ENCODE measurements around the gene CLEC4E.
A peak's percentile ranks its signal among the peaks of the same experiment; 100 is the strongest.
"Not testable (repeated sequence)": the region's sequence is repeated elsewhere in the genome, so short reads cannot be mapped to it uniquely, and the experiment has no call there.

The CLEC4E gene

DNA sequence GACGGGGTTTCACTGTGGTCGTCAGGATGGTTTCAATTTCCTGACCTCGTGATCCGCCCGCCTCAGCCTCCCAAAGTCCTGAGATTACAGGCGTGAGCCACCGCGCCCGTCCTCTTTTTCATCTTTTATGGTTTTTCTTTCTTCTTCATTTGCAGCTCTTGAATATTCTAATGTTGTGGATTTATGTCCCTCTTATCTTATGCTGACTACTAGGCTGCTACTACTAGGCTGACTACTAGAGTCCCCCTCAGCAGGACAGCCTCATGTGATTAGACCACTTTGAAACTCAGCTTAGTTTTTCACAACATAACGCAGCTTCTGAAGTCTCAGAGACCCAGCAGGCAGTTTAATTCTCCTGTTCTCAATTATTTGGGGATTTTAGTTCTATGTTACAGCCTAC lies 857 bp upstream of the CLEC4E start:
- no peak for DNase-seq (ENCODE audit: low read depth in 2 of 2)

GRCh38 chr12:8537820-8538219 lies 2.9 kb downstream of the CLEC4E start:
- not testable (repeated sequence) for DNase-seq (ENCODE audit: low read depth in 2 of 2)

GRCh38 chr12:8532045-8532444 lies 8.7 kb downstream of the CLEC4E start:
- DNase-seq (ENCODE audit: low read depth in 2 of 2): no peak

DNA sequence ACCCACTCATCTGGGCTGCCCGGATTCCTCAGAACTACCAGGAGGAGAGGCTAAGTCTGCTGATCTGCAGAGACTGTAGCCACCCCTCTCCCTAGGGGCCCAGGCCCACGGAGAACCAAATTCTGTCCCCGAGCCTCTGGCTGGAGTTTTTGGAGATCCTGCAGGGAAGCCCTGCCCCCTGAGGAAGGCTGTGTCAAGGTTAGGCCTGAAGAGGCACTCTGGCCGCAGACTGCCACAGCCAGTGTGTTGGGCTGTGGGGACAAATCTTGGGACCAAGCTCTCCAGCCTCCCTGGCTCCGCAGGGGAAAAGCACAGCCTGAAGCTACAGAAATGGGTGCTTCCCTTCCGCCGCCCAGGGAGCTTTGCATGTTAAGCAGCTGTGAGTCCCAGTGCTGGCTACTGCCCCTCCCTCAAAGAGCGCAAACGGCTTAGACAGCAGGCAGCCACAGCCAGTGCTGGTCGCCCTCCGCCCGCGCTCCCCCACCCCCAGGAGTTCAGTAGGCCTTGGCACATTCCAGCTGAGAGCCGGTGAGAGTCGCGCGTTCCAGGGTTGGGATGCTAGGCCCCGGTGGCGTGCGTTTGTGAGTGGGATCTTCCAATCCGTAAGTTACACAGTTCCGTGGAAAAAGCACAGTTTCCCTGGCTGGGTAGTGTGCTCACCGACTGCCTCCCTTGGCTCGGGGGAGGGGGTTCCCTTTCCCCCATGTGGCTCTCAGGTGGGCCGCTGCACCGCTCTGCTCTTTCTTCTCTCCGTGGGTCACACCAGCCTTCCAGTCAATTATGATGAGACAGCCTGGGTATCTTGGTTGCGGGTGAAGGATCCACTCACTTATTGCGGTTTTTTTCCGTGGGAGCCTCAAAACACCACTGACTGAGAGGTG lies 13.2 kb downstream of the CLEC4E start:
- no peak for DNase-seq (ENCODE audit: low read depth in 2 of 2)

DNA sequence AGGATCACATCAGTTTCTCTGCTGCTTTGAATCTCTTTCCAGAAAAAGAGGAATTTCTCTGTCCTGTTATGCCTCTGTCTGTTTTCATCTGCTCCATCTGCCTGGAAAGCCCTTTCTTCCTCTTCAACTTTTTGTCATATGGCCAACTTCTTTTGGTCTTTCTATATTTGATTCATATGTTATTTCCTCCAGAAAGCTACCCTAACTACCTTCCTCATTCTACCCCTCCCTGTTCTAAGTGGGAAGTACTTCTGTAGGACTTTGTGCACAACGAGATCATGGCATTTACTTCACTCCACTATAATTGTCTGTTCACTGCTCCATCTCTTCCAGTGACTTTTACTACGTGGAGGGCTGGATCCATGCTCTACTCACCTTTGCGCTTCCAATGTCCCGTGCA lies 21.5 kb downstream of the CLEC4E start:
- DNase-seq (ENCODE audit: low read depth in 2 of 2): no peak

DNA sequence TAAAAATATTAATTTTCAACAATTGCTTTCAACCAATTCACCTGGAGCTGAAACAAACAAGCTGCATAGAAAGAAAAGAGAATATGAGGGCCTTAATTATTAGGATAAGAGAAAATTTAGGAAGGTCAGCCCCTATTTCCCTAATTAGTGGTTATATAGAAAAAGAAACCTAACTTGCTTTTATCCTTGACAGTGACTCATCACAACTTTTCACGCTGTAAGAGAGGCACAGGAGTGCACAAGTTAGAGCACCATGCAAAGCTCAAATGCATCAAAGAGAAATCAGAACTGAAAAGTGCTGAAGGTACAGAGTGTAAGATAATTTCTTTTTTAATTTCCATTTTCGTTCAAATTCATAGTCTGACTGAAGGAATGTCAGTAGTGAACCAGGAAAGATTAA lies 22.7 kb downstream of the CLEC4E start:
- DNase-seq (ENCODE audit: low read depth in 2 of 2): no peak

GRCh38 chr12:8513256-8513655 lies 27.4 kb downstream of the CLEC4E start, which contains the start of gene CLEC4D:
Gene CLEC4D (plus strand): TSS chr12:8513503. CDS start chr12:8513733, 230 bp downstream.
- DNase-seq (ENCODE audit: low read depth in 2 of 2): no peak

- no peak for DNase-seq (ENCODE audit: low read depth in 2 of 2)
Observed at GRCh38 chr12:8508910-8509841, 31.5 kb downstream of the CLEC4E start.

DNA sequence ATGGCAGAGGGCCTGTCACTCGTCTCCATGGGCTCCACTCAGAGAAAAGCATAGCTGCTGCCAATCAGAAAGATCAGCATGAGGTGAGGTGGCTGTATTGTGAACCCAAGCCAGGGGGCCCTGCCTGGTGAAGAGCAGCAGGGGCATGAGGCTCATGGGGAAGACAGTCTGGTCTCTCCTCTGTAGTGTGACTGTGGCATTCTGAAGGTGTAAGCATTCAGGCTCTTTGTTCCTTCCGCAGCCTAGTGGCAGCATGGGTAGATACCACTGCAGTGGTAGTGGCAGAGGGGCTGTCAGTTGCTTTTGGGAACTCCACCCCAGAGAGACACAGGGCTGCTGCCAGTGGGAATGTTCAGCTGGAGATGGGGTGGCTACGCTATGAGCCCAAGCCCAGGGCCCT lies 32.5 kb downstream of the CLEC4E start:
- DNase-seq (ENCODE audit: low read depth in 2 of 2): no peak

DNA sequence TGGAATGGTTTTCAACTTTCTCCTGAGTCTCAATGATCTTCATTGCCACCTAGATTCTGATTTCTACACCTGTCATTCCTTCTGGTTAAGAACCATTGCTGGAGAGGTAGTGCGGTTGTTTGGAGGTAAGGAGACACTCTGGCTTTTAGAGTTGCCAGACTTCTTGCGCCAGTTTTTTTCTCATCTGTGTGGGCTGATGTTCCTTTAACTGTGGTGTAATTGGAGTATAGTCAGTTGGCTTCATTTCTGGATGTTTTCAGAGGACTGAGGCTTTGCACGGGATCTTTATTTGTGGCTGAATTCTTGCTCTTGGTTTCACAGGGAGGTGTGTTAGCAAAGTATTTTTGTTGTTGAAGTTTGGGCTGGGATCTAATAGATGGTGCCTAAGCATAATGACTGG lies 33.1 kb downstream of the CLEC4E start:
- DNase-seq (ENCODE audit: low read depth in 2 of 2): no peak

- no peak for DNase-seq (ENCODE audit: low read depth in 2 of 2)
Observed at GRCh38 chr12:8504351-8504750, 36.4 kb downstream of the CLEC4E start.

GRCh38 chr12:8501720-8502119 lies 39.0 kb downstream of the CLEC4E start:
- DNase-seq (ENCODE audit: low read depth in 2 of 2): no peak

- DNase-seq (ENCODE audit: low read depth in 2 of 2): no peak
Observed at GRCh38 chr12:8499616-8500015, 41.1 kb downstream of the CLEC4E start.

DNA sequence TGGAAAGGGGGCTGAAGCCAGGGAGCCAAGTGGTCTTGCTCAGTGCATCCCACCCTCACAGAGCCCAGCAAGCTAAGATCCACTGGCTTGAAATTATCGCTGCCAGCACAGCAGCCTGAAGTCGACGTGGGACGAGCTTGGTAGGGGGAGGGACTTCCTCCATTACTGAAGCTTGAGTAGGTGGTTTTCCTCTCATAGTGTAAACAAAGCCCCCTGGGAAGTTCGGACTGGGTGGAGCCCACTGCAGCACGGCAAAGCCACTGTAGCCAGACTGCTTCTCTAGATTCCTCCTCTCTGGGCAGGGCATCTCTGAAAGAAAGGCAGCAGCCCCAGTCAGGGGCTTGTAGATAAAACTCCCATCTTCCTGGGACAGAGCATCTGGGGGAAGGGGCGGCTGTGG lies 44.6 kb downstream of the CLEC4E start:
- not testable (repeated sequence) for DNase-seq (ENCODE audit: low read depth in 2 of 2)

DNA sequence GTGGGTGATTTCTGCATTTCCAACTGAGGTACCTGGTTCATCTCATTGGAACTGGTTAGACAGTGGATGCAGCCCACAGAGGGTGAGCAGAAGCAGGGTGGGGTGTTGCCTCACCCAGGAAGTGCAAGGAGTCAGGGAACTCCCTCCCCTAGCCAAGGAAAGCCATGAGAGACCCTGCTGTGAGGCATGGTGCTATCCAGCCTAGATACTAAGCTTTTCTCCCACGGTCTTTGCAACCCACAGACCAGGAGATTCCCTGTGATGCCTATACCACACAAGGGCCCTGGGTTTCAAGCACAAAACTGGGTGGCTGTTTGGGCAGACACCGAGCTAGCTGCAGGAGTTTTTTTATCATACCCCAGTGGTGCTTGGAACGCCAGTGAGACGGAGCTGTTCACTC lies 45.0 kb downstream of the CLEC4E start:
- DNase-seq (ENCODE audit: low read depth in 2 of 2): not testable (repeated sequence)

DNA sequence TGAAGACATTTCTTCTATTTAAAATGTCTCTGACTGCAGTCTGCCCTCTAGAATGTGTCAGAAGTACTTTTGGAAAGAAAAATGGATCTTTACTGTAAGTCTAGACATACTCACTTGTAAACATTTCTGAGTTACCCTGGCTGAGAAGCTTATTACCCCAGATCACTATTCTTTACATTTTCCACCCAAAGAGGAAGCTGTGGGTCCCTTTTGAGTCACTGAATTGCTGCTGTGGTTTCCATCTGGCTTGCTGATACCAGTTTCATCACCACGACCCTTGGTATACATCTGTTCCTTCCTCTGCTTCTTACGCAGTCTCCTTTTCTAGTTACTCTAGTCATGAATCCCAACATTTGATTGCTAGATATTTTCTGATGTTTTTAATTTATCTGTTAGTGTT lies 47.6 kb downstream of the CLEC4E start:
- DNase-seq (ENCODE audit: low read depth in 2 of 2): peak; percentile 12 to 18

- no peak for DNase-seq (ENCODE audit: low read depth in 2 of 2)
Observed at GRCh38 chr12:8491646-8492530, 48.8 kb downstream of the CLEC4E start.
